ENCODE measurements around the gene KIF3A.

Gene KIF3A

GRCh38 chr5:132736853-132737833 lies at the start of gene KIF3A:
TSS of gene KIF3A (minus strand) at chr5:132737546. CDS start at chr5:132737419, 127 bp downstream.
- peak; percentile 100 for DNase-seq (ENCODE audit: low spot score)

GRCh38 chr5:132787076-132787475 lies 49.7 kb upstream of the KIF3A start:
- no peak for DNase-seq (ENCODE audit: low spot score)

- DNase-seq (ENCODE audit: low spot score), result no peak
These were observed 48.5 kb upstream of the KIF3A start for GRCh38 chr5:132785864-132786263.

- no peak for DNase-seq (ENCODE audit: low spot score)
These were observed 48.0 kb upstream of the KIF3A start for GRCh38 chr5:132785365-132785764.

- no peak for DNase-seq (ENCODE audit: low spot score)
These were observed 44.8 kb upstream of the KIF3A start for GRCh38 chr5:132782101-132782500.

GRCh38 chr5:132781029-132781428 lies 43.7 kb upstream of the KIF3A start:
- DNase-seq (ENCODE audit: low spot score), result no peak

- DNase-seq (ENCODE audit: low spot score), result no peak
These were observed 43.2 kb upstream of the KIF3A start for GRCh38 chr5:132780577-132780976.

GRCh38 chr5:132779961-132780360 lies 42.6 kb upstream of the KIF3A start:
- DNase-seq (ENCODE audit: low spot score), result no peak

GRCh38 chr5:132778856-132779255 lies 41.5 kb upstream of the KIF3A start:
- no peak for DNase-seq (ENCODE audit: low spot score)

- DNase-seq (ENCODE audit: low spot score), result no peak
These were observed 40.8 kb upstream of the KIF3A start for GRCh38 chr5:132778129-132778528.

GRCh38 chr5:132777209-132778069 lies 40.1 kb upstream of the KIF3A start, which contains the start of gene SEPTIN8:
TSS of gene SEPTIN8 (minus strand) at chr5:132777239. CDS start at chr5:132777137, 102 bp downstream.
- DNase-seq (ENCODE audit: low spot score), result peak; percentile 54

- no peak for DNase-seq (ENCODE audit: low spot score)
These were observed 39.5 kb upstream of the KIF3A start for GRCh38 chr5:132776938-132777208.

- peak; percentile 48 for DNase-seq (ENCODE audit: low spot score)
These were observed 39.0 kb upstream of the KIF3A start for GRCh38 chr5:132776131-132776937.

GRCh38 chr5:132775476-132775961 lies 38.2 kb upstream of the KIF3A start:
- DNase-seq (ENCODE audit: low spot score), result no peak

GRCh38 chr5:132774896-132775295 lies 37.5 kb upstream of the KIF3A start:
- no peak for DNase-seq (ENCODE audit: low spot score)

GRCh38 chr5:132774406-132774805 lies 37.1 kb upstream of the KIF3A start:
- no peak for DNase-seq (ENCODE audit: low spot score)

GRCh38 chr5:132773601-132774355 lies 36.4 kb upstream of the KIF3A start:
- no peak for DNase-seq (ENCODE audit: low spot score)

- DNase-seq (ENCODE audit: low spot score), result no peak
These were observed 35.8 kb upstream of the KIF3A start for GRCh38 chr5:132773114-132773513.

GRCh38 chr5:132772291-132773070 lies 35.1 kb upstream of the KIF3A start:
- DNase-seq (ENCODE audit: low spot score), result no peak

GRCh38 chr5:132771503-132771998 lies 34.2 kb upstream of the KIF3A start:
- DNase-seq (ENCODE audit: low spot score), result no peak

Data from LoVo (cell line).